Activated CD8-positive, alpha-beta T cell treated with anti-CD3 and anti-CD28 coated beads, Interleukin-2, amount 10 ng/mL, durations not matched to agents 7 days and 5 days (primary cell): ENCODE results near the gene BANP. TPM values are rescaled to one million over a fixed set of nuclear protein-coding genes. Genes with fewer than 3 reads are reported as not detected.

ENCODE experiments used
- ATAC-seq: fragments of 150-1000 bp; cut with Tn5 transposase; one replicate; pipeline ENCODE4 v1.10.0; 2021; ENCODE audit warnings: moderate library complexity
- CTCF ChIA-PET: fragments of 350-600 bp; sonication (Branson Sonifier 250); formaldehyde crosslinking; loops from one replicate; lab custom pipeline; 2021; ENCODE audit warnings: antibody characterized with exemption; lab: Charles Lee
- POLR2A ChIA-PET: fragments of 350-600 bp; sonication (Branson Sonifier 250); formaldehyde crosslinking; loops from one replicate; lab custom pipeline; 2021; ENCODE audit warnings: antibody characterized with exemption; lab: Charles Lee
- DNase-seq: peaks from one replicate; pipeline ENCODE4 v3.0.0-alpha.2; 2020
- H3K27ac Mint-ChIP-seq: one replicate; pipeline ENCODE4 v1.8.0; 2021; ENCODE audit warnings: mild to moderate bottlenecking, mixed read lengths
- H3K27me3 Mint-ChIP-seq: one replicate; pipeline ENCODE4 v1.8.0; 2021; ENCODE audit warnings: low read depth, mixed read lengths
- H3K36me3 Mint-ChIP-seq: one replicate; pipeline ENCODE4 v1.8.0; 2021; ENCODE audit warnings: low read depth, mixed read lengths
- H3K4me1 Mint-ChIP-seq: one replicate; pipeline ENCODE4 v1.8.0; 2021; ENCODE audit warnings: low read depth, mixed read lengths
- H3K4me3 Mint-ChIP-seq: one replicate; pipeline ENCODE4 v1.8.0; 2021; ENCODE audit warnings: mild to moderate bottlenecking, mixed read lengths
- H3K9me3 Mint-ChIP-seq: one replicate; pipeline ENCODE4 v1.8.0; 2022; ENCODE audit warnings: mixed read lengths; ENCODE audit not compliant: insufficient read depth
- total RNA-seq, 2 experiments: library from RNA; stranded (reverse); gene quantifications; one replicate each; pipeline ENCODE4 v1.2.3, GENCODE V29; 2021

Gene BANP
- total RNA-seq, 2 experiments from 2014 or later = 34.1 to 39.8 TPM

GRCh38 chr16:88064011-88064888, 113.0 kb downstream of the BANP start:
- no peak overlapping the region for H3K27ac Mint-ChIP-seq
- H3K4me3 Mint-ChIP-seq = no peak overlapping the region
- ATAC-seq (no peak), DNase-seq (no peak)
- ChIA-PET CTCF (no interaction called here), POLR2A (no interaction called here)
- H3K36me3 Mint-ChIP-seq = no peaks in the 10 kb centered on the region
- no peaks in the 10 kb centered on the region for H3K4me1 Mint-ChIP-seq
- H3K9me3 Mint-ChIP-seq = no peaks in the 10 kb centered on the region
- no peaks in the 10 kb centered on the region for H3K27me3 Mint-ChIP-seq

DNA sequence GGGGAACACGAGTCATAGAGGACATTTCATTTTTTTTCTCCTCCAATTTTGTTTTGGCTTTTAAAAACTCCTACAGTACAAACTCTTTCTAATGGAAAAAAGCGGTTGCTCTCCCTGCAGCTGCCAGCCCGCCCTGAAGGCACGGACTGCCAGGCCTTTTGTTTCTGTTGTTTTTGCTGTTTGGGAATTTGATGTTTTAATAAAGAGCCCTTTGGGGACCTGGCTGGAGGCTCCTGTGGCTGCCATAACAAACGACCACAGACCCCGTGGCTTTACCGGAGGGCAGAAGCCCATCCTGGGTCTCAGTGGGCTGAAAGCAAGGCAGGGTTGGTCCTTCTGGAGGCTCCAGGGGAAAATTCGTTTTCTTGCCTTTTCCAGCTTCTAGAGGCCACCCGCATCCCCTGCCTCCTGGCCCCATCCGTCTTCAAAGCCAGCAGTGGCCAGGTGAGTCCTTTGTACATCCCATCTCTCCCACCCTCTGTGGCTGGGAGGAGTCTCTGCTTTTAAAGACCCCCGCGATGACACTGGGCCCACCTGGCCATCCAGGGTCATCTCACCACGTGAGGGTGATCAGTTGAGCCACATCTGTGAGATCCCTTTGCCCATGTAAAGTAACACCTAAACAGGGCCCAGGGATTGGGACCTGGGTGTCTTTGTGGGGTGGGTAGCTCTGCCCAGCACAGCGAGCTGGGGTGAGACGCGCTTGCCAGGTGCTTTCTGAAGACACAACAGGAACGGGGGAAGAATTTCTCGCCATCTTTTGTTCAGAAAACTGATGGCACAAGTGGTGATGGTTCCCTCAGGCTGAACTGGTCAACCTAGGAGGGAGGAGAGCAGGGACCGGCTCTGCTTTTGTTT, 113.9 kb downstream of the BANP start:
- Mint-ChIP-seq H3K9me3 (no peaks in the 10 kb centered on the region), H3K27ac (no peak overlapping the region), H3K4me3 (no peak overlapping the region), H3K36me3 (no peaks in the 10 kb centered on the region), H3K4me1 (no peaks in the 10 kb centered on the region), H3K27me3 (no peaks in the 10 kb centered on the region)
- ATAC-seq (no peak), DNase-seq (no peak)
- POLR2A ChIA-PET = no interaction called here
- CTCF ChIA-PET = no interaction called here

- H3K4me3 Mint-ChIP-seq = no peak overlapping the region
- DNase-seq (no peak), ATAC-seq (no peak)
- ChIA-PET CTCF (no interaction called here), POLR2A (no interaction called here)
- no peaks in the 10 kb centered on the region for H3K9me3 Mint-ChIP-seq
- H3K27ac Mint-ChIP-seq = no peak overlapping the region
- no peaks in the 10 kb centered on the region for H3K36me3 Mint-ChIP-seq
- H3K27me3 Mint-ChIP-seq = no peaks in the 10 kb centered on the region
- H3K4me1 Mint-ChIP-seq = no peaks in the 10 kb centered on the region
Observed at GRCh38 chr16:88065747-88066142, 114.5 kb downstream of the BANP start.

GRCh38 chr16:88066234-88066633, 115.0 kb downstream of the BANP start:
- CTCF ChIA-PET = no interaction called here
- Mint-ChIP-seq H3K27me3 (no peaks in the 10 kb centered on the region), H3K9me3 (no peaks in the 10 kb centered on the region), H3K27ac (no peak overlapping the region), H3K4me3 (no peak overlapping the region), H3K36me3 (no peaks in the 10 kb centered on the region), H3K4me1 (no peaks in the 10 kb centered on the region)
- POLR2A ChIA-PET = no interaction called here
- DNase-seq (no peak), ATAC-seq (no peak)

DNA sequence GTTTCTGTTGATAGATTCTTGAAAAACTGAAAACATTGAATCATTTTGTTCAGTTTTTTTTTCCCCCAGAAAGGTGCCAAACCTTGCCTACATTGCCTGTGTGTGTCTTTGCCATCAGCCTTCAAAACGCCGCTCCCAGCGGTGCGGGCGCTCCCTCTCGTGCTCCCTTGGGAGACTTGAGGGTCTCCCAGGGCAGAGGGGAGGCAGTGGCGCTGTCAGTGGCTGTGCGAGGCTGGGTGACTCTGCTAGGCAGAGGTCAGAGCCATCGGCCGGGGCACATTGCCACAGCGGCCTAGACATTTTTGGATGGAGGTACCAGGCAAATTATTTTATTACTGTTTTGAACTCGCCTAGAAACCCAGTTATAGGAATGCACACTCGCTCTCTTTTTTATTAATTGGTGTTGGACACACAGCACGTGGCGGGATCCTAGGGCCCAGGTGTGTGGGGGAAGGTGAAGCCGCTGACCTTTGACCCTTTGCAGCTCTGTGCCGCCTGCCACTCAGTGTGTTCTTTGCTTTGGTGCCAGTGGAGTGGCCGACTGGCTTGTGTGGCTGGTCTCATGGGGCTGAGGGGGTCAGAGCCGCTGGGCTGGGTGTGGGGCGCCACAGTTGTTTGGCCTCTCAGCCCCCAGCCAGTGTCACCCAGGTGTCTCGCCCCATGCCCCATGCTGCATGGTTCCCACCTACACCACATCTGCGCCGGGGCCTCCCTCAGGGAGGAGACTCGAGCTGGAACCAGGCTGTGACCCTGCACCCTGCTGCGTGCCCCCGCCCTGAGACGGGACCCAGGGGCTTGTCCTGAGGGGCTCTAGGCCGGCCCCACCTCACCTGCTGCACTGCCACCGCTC, 115.7 kb downstream of the BANP start:
- CTCF ChIA-PET = no interaction called here
- H3K27ac Mint-ChIP-seq = no peak overlapping the region
- H3K4me1 Mint-ChIP-seq = no peaks in the 10 kb centered on the region
- ATAC-seq = no peak
- no peak for DNase-seq
- H3K4me3 Mint-ChIP-seq = no peak overlapping the region
- H3K9me3 Mint-ChIP-seq = no peaks in the 10 kb centered on the region
- H3K36me3 Mint-ChIP-seq = no peaks in the 10 kb centered on the region
- H3K27me3 Mint-ChIP-seq = no peaks in the 10 kb centered on the region
- POLR2A ChIA-PET = no interaction called here

GRCh38 chr16:88067530-88068411, 116.5 kb downstream of the BANP start:
- DNase-seq = no peak
- POLR2A ChIA-PET = no interaction called here
- CTCF ChIA-PET = no interaction called here

DNA sequence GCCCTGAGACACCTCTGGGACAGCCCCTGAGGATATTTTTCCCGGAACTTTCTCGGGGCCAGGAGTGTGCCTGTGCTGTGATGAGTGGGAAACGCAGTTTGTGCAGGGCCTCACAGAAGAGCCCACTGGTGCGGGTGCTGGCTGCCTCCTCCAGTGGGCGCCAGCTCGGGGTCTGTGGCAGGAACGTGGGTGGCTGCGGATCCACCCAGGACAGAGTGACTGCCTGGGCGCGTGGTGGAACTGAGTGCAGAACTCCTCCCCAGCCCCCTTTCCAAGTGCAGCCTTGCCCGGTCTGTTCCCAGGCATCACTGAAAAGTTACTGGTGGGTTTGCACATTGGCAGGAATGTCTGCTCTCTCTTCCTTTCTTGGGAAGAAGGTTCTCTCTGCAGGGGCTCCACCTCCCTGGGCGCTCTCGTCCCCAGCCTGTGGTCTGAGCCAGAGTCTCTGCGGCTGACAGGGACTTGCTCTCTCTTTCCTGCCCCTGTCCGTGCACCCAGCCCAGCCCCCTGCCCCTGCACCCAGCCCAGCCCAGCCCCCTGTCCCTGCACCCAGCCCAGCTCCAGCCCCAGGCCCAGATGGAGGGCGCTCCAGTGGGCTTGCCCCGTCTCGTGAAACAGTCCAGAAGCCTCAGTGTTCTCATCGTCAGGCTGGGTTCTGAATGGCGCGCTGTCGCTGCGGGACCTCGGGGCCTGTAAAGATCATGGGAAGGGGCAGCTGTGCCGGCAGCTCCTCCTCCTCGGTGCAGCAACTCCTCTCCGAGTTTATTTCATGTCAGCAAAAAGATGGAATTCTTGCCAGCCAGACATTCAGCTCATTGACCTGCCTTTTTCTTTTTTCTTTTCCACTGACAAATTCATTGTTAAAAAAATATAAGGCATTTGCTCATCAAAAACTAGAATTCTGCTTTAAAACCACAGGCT, 117.5 kb downstream of the BANP start:
- Mint-ChIP-seq H3K27me3 (no peaks in the 10 kb centered on the region), H3K4me3 (no peak overlapping the region), H3K36me3 (no peaks in the 10 kb centered on the region), H3K27ac (no peak overlapping the region), H3K9me3 (no peaks in the 10 kb centered on the region), H3K4me1 (no peaks in the 10 kb centered on the region)
- ChIA-PET CTCF (no interaction called here), POLR2A (no interaction called here)
- ATAC-seq = no peak
- no peak for DNase-seq

More at GRCh38 chr16:88067530-88068411, 116.5 kb downstream of the BANP start:
- H3K4me1 Mint-ChIP-seq = no peaks in the 10 kb centered on the region
- H3K4me3 Mint-ChIP-seq = no peak overlapping the region
- H3K9me3 Mint-ChIP-seq = no peaks in the 10 kb centered on the region
- H3K36me3 Mint-ChIP-seq = no peaks in the 10 kb centered on the region
- no peak for ATAC-seq
- H3K27ac Mint-ChIP-seq = no peak overlapping the region
- H3K27me3 Mint-ChIP-seq = no peaks in the 10 kb centered on the region

DNA sequence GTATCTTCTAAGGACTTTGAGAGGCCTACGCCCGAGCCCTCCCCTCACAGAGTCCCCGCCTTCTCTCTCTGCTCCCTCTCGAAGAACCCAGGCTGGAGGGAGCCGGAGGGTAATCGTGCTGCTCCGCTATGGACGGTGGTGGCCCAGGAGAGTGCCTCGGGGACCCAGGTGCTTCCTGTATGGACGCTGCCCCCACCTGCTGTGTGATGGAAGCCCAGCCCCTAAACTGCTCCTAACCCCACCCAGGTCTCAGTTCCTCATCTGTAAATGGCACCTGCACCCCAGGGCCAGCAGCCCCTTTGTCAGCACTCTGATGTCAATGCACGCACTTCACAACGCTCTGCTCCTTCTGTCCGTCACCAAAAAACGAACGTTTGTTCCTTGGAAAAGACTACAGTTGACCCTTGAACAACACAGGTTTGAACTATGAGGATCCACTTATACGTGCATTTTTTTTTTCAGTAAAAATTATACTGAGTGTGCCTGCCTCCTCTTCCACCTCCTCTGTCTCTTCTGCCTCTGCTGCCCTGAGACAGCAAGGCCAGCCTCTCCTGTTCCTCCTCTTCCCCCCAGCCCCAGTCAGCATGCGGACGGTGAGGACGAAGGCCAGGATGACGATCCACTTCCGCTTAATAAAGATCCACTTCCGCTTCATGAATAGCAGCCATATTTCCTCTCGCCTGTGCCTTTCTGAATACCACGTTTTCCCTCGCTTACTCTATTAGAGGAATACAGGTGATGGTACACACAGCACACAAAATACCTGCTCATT, 118.3 kb downstream of the BANP start:
- CTCF ChIA-PET = no interaction called here
- ATAC-seq = no peak
- POLR2A ChIA-PET = no interaction called here

DNA sequence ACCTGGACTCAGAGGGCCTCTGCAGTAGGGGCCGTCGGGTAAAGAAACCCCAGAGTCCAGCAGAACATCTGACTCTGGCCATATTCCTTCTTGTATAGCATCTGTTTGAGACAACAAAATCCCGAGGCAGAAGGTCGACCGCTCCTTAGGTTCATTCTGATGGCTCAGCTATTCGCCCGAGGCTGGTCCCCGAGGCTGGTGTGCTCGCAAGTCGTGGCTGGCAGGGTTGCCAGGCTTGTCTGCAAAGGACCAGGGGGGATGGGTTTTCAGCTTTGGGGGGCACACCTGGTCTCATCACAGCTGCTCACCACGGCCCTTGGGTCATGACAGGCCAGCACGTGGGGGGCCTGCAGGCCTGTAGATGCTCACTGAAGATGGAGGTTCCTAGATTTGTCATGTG, 119.1 kb downstream of the BANP start:
- no peaks in the 10 kb centered on the region for H3K4me1 Mint-ChIP-seq
- no peaks in the 10 kb centered on the region for H3K27me3 Mint-ChIP-seq
- no peak for ATAC-seq
- H3K9me3 Mint-ChIP-seq = no peaks in the 10 kb centered on the region
- H3K4me3 Mint-ChIP-seq = no peak overlapping the region
- POLR2A ChIA-PET = no interaction called here
- no peak for DNase-seq
- CTCF ChIA-PET = no interaction called here
- no peak overlapping the region for H3K27ac Mint-ChIP-seq
- no peaks in the 10 kb centered on the region for H3K36me3 Mint-ChIP-seq

More for the DNA sequence above, 118.3 kb downstream of the BANP start:
- DNase-seq = no peak
- H3K27me3 Mint-ChIP-seq = no peaks in the 10 kb centered on the region
- no peak overlapping the region for H3K27ac Mint-ChIP-seq
- no peak overlapping the region for H3K4me3 Mint-ChIP-seq
- no peaks in the 10 kb centered on the region for H3K36me3 Mint-ChIP-seq
- no peaks in the 10 kb centered on the region for H3K9me3 Mint-ChIP-seq
- H3K4me1 Mint-ChIP-seq = no peaks in the 10 kb centered on the region
